Endothelial cell of umbilical vein (primary cell): ENCODE measurements around the gene APOO. TPM values are rescaled to one million over a fixed set of nuclear protein-coding genes. Genes with fewer than 3 reads are reported as not detected.

ENCODE experiments used
- BruUV-seq: library from RNA; stranded (reverse); fragments of 400-500 nt; replicated peaks from 2 replicates; lab custom pipeline; 2021; lab: Mats Ljungman, UMichigan
- CTCF ChIA-PET: fragments of 300-600, 350-600 bp; sonication (Branson Sonifier 250); formaldehyde crosslinking; loops from one replicate; lab custom pipeline; 2021; ENCODE audit warnings: antibody characterized with exemption, inconsistent platforms; lab: Charles Lee
- POLR2A ChIA-PET: fragments of 300-600, 350-600 bp; sonication (Branson Sonifier 250); formaldehyde crosslinking; loops from one replicate; lab custom pipeline; 2021; ENCODE audit warnings: antibody characterized with exemption, inconsistent platforms; lab: Charles Lee
- DNase-seq: peaks from one replicate; pipeline ENCODE4 v3.0.0-alpha.2; 2011; ENCODE audit warnings: low read depth, low spot score
- FAIRE-seq: peaks from 2 replicates; lab custom pipeline; 2011; peaks lifted over from hg19 to GRCh38; lab: Jason Lieb, UNC
- H2AFZ ChIP-seq: 2 replicates; pipeline ENCODE4 v1.6.0; 2012; ENCODE audit warnings: low read depth, low read length, control low read depth, inconsistent platforms
- H3K27ac ChIP-seq: 2 replicates; pipeline ENCODE4 v1.5.1; 2011; ENCODE audit warnings: low read depth, mild to moderate bottlenecking, control low read depth, low read length, moderate library complexity; ENCODE audit not compliant: insufficient read depth
- H3K27me3 ChIP-seq, 2 experiments: 2 replicates each; pipeline versions ENCODE4 v1.6.0 to v1.6.1; 2011; ENCODE audit warnings: low read length in 2 of 2, mixed read lengths in 1 of 2; ENCODE audit not compliant: control insufficient read depth in 2 of 2, insufficient read depth in 2 of 2
- H3K36me3 ChIP-seq, 2 experiments: 2 replicates in 1 of 2; 3 replicates in 1 of 2; pipeline ENCODE4 v1.5.1; 2011; ENCODE audit warnings: low read length in 2 of 2, mild to moderate bottlenecking in 1 of 2, moderate library complexity in 1 of 2; ENCODE audit not compliant: control insufficient read depth in 2 of 2, insufficient read depth in 2 of 2; ENCODE audit errors: extremely low read depth in 1 of 2
- H3K4me1 ChIP-seq: 3 replicates; pipeline ENCODE4 v1.5.1; 2011; ENCODE audit warnings: mild to moderate bottlenecking, low read length; ENCODE audit not compliant: control insufficient read depth, insufficient read depth; ENCODE audit errors: extremely low read depth
- H3K4me2 ChIP-seq: 2 replicates; pipeline ENCODE4 v1.6.1; 2011; ENCODE audit warnings: low read length, control low read depth, mixed read lengths; ENCODE audit not compliant: insufficient read depth
- H3K4me3 ChIP-seq, 3 experiments: fragments of 200-600 bp in 1 of 3; sonication (generic), shearing (Covaris generic) in 1 of 3; replicated peaks in 1 of 3; 2 replicates each; pipeline ENCODE4 v1.5.1; 2011 to 2016; ENCODE audit warnings: control low read depth in 3 of 3, low read length in 3 of 3, mild to moderate bottlenecking in 2 of 3, inconsistent platforms in 1 of 3, low read depth in 1 of 3, moderate library complexity in 1 of 3; ENCODE audit not compliant: insufficient read depth in 1 of 3
- H3K79me2 ChIP-seq: 2 replicates; pipeline ENCODE4 v1.6.0; 2012; ENCODE audit warnings: low read length, inconsistent platforms; ENCODE audit not compliant: control insufficient read depth, insufficient read depth
- H3K9ac ChIP-seq: replicated peaks from 2 replicates; pipeline ENCODE3; 2011; ENCODE audit warnings: low read length, control low read depth; ENCODE audit not compliant: insufficient read depth; ENCODE audit errors: extremely low read depth
- H3K9me1 ChIP-seq: replicated peaks from 3 replicates; pipeline ENCODE4 v1.6.0; 2011; ENCODE audit warnings: mild to moderate bottlenecking, low read length; ENCODE audit not compliant: control insufficient read depth, insufficient read depth; ENCODE audit errors: extremely low read depth
- H3K9me3 ChIP-seq: replicated peaks from 2 replicates; pipeline ENCODE4 v1.5.1; 2012; ENCODE audit warnings: low read length, inconsistent platforms; ENCODE audit not compliant: control insufficient read depth, insufficient read depth
- H4K20me1 ChIP-seq: replicated peaks from 2 replicates; pipeline ENCODE3; 2011; ENCODE audit warnings: mild to moderate bottlenecking, low read length; ENCODE audit not compliant: control insufficient read depth, insufficient read depth; ENCODE audit errors: extremely low read depth
- EZH2 ChIP-seq: IDR thresholded peaks from 2 replicates; pipeline ENCODE4 v1.6.1; 2012; ENCODE audit warnings: borderline replicate concordance, low read depth, mild to moderate bottlenecking, moderate library complexity, low read length, inconsistent platforms; ENCODE audit not compliant: severe bottlenecking
- FOS ChIP-seq: IDR thresholded peaks from 2 replicates; pipeline ENCODE4 v1.6.1; 2011; ENCODE audit warnings: mild to moderate bottlenecking, low read length, moderate library complexity, borderline replicate concordance; ENCODE audit not compliant: insufficient read depth
- GATA2 ChIP-seq: IDR thresholded peaks from 2 replicates; pipeline ENCODE4 v1.7.0; 2011; ENCODE audit warnings: low read depth, mild to moderate bottlenecking, moderate library complexity, mixed read lengths, low read length; ENCODE audit not compliant: insufficient read length, insufficient read depth
- JUN ChIP-seq: IDR thresholded peaks from 2 replicates; pipeline ENCODE4 v1.6.1; 2011; ENCODE audit warnings: borderline replicate concordance, low read depth; ENCODE audit not compliant: insufficient read length, insufficient read depth
- MYC ChIP-seq: IDR thresholded peaks from one replicate; pipeline ENCODE4 v1.6.1; 2011; ENCODE audit warnings: mild to moderate bottlenecking, low read depth, low read length
- POLR2A ChIP-seq: IDR thresholded peaks from 2 replicates; pipeline ENCODE4 v1.6.1; 2012; ENCODE audit warnings: low read depth, mild to moderate bottlenecking, control low read depth, low read length
- POLR2AphosphoS5 ChIP-seq: IDR thresholded peaks from 2 replicates; pipeline ENCODE4 v1.6.1; 2012; ENCODE audit warnings: low read depth, mild to moderate bottlenecking, control low read depth, low read length, moderate library complexity; ENCODE audit not compliant: insufficient read depth
- dilution Hi-C: fragments of 300-500 bp; cut with MboI; formaldehyde crosslinking; loops from one replicate; pipeline ENCODE4 v1.15.0; 2019; ENCODE audit warnings: low sequenced_read_pairs; ENCODE audit not compliant: extremely low pct_ligation_motif_present
- intact Hi-C: fragments of 100-400 bp; cut with micrococcal nuclease; formaldehyde crosslinking; loops from one replicate; pipeline ENCODE4 v1.10.0; 2022
- polyA plus RNA-seq, 4 experiments: library from polyadenylated mRNA; depleted of rRNA in 3 of 4; stranded (reverse) in 3 of 4; unstranded in 1 of 4; fragments of >200 nt; gene quantifications; 2 replicates each; pipeline versions ENCODE4 v1.2.1 to v1.2.3, GENCODE V29; 2011 to 2012; ENCODE audit warnings: missing spikeins in 1 of 4
- total RNA-seq: library from RNA; stranded (reverse); gene quantifications from 2 replicates; pipeline ENCODE4 v1.2.3, GENCODE V29; 2021
- TF ChIP-seq, protein P1 (sequence below), 2 donors: IDR thresholded peaks; 1 replicate in 1 of 2; 2 replicates in 1 of 2; pipeline ENCODE4 v1.5.1; 2011; ENCODE audit warnings: low read length in 2 of 2, mild to moderate bottlenecking in 2 of 2, moderate library complexity in 2 of 2, control low read depth in 1 of 2, inconsistent platforms in 1 of 2, low read depth in 1 of 2; ENCODE audit not compliant: insufficient read depth in 1 of 2; ENCODE audit errors: extremely low read depth in 1 of 2
- TF ChIP-seq, protein P2 (sequence below): IDR thresholded peaks from 2 replicates; pipeline ENCODE4 v1.6.1; 2011; ENCODE audit not compliant: insufficient read depth, insufficient read length

Gene APOO
- total and polyA plus RNA-seq, 2 donors (not counting 3 experiments of a cell fraction or from before 2014, with no cell fraction given) = 9.8 to 24.3 TPM

DNA sequence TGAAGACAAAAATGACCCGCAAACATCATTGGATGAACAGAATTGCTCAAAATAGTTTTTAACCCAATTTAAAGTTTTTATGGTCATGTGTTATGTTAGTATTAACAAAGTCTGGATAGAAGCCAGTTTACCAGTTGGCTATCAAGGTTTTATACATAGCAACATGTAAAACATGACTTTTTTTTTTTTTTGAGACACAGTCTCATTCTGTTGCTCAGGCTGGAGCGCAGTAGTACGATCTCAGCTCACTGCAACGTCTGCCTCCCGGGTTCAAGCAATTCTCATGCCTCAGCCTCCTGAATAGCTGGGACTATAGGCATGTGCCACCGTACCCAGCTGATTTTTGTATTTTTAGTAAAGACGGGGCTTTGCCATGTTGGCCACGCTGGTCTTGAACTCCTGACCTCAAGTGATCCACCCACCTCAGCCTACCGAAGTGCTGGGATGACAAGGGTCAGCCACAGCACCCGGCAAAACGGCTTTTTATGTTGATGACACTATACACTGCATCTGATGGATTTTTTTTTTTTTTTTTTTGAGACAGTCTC is 121.4 kb downstream of the APOO start:
- POLR2A ChIA-PET = interaction anchor here (1.5 kb wide), 1 partner anchor 115 kb away, joined by 11 read pairs; no protein-coding TSS in a partner anchor
- FAIRE-seq = no peak

More for the DNA sequence above, 121.4 kb downstream of the APOO start:
- intact Hi-C loops = loop anchor here (10.0 kb wide), 1 partner anchor 92 kb away; no protein-coding TSS in a partner anchor
- no peak overlapping the region for H3K27ac ChIP-seq
- peaks cover 20% of the 10 kb centered on the region for H3K79me2 ChIP-seq
- H2AFZ ChIP-seq = no peak overlapping the region
- dilution Hi-C loops = no loop called here
- H3K36me3 ChIP-seq = peaks cover 2 to 3% of the 10 kb centered on the region in 2 experiments
- no peaks in the 10 kb centered on the region for H3K9me1 ChIP-seq
- H3K9me3 ChIP-seq = no peaks in the 10 kb centered on the region
- H3K4me2 ChIP-seq = no peak overlapping the region
- H3K27me3 ChIP-seq = no peaks in the 10 kb centered on the region
- H4K20me1 ChIP-seq = no peaks in the 10 kb centered on the region
- peaks cover 19% of the 10 kb centered on the region for H3K4me1 ChIP-seq
- no TSS peak for BruUV-seq
- CTCF ChIA-PET = interaction anchor here (2.9 kb wide), 1 partner anchor 115 kb away, joined by 9 read pairs; no protein-coding TSS in a partner anchor
- peak; percentile 49 for DNase-seq
- no peak overlapping the region for H3K9ac ChIP-seq
- no peak overlapping the region for H3K4me3 ChIP-seq
- TF ChIP-seq MYC = no peak
- TF ChIP-seq FOS = no peak
- TF ChIP-seq EZH2 = no peak
- TF ChIP-seq JUN = no peak
- no peak for TF ChIP-seq POLR2A
- TF ChIP-seq, protein P1, sequence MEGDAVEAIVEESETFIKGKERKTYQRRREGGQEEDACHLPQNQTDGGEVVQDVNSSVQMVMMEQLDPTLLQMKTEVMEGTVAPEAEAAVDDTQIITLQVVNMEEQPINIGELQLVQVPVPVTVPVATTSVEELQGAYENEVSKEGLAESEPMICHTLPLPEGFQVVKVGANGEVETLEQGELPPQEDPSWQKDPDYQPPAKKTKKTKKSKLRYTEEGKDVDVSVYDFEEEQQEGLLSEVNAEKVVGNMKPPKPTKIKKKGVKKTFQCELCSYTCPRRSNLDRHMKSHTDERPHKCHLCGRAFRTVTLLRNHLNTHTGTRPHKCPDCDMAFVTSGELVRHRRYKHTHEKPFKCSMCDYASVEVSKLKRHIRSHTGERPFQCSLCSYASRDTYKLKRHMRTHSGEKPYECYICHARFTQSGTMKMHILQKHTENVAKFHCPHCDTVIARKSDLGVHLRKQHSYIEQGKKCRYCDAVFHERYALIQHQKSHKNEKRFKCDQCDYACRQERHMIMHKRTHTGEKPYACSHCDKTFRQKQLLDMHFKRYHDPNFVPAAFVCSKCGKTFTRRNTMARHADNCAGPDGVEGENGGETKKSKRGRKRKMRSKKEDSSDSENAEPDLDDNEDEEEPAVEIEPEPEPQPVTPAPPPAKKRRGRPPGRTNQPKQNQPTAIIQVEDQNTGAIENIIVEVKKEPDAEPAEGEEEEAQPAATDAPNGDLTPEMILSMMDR (IDR thresholded peaks at IDR 0.05; ENCODE audit: extremely low read depth in 1 of 2, insufficient read depth in 1 of 2, low read depth in 1 of 2, low read length in 2 of 2) = no peak
- TF ChIP-seq, protein P2, sequence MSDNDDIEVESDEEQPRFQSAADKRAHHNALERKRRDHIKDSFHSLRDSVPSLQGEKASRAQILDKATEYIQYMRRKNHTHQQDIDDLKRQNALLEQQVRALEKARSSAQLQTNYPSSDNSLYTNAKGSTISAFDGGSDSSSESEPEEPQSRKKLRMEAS = no peak
- no peak for TF ChIP-seq GATA2
- no peak for TF ChIP-seq POLR2AphosphoS5
